ENCODE measurements around the gene FZR1.

DNA sequence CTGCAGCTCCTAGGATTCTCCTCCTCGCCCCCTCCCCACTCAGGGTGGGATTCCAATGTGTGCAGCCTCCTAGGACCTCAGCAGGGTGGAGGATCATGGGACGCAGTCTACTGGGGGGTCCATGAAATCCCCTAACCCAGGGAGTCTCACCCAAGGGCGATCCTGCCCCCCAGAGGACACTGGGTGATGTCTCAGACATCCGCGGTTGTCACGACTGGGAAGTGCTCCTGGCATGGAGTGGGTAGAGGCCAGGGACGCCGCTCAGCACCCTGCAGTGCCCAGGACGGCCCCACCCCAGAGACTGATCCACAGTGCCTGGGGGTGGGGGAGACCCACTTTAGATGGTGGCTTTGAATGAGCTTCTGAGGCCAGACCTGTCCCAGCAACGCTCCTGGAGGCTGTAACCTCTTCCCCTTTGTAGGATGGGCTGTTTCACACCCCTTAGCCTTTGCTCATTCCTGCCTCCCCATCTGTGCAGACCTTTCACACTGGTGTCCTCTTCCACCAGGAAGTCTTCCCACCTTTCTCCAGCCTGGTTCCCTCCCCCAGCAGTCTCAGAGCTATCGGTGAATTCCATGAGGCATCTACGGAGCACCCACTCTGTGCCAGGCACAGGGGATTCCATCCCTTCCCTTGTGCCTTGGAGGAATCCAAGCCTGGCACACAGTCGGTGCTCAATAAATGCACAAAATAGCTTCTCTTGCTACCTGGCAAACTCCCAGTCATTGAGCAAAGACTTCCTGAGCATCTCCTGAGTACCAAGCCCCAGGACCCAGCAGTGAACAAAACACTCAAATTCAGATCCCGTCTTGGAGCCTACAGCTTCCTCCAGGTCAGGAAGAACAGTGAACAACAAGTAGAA, 36.2 kb upstream of the FZR1 start:
- TF ChIP-seq, protein P1, sequence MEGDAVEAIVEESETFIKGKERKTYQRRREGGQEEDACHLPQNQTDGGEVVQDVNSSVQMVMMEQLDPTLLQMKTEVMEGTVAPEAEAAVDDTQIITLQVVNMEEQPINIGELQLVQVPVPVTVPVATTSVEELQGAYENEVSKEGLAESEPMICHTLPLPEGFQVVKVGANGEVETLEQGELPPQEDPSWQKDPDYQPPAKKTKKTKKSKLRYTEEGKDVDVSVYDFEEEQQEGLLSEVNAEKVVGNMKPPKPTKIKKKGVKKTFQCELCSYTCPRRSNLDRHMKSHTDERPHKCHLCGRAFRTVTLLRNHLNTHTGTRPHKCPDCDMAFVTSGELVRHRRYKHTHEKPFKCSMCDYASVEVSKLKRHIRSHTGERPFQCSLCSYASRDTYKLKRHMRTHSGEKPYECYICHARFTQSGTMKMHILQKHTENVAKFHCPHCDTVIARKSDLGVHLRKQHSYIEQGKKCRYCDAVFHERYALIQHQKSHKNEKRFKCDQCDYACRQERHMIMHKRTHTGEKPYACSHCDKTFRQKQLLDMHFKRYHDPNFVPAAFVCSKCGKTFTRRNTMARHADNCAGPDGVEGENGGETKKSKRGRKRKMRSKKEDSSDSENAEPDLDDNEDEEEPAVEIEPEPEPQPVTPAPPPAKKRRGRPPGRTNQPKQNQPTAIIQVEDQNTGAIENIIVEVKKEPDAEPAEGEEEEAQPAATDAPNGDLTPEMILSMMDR (IDR thresholded peaks at IDR 0.05) = peak in 1 of 5 experiments; percentile 13
- TF ChIP-seq POLR2A (IDR thresholded peaks at IDR 0.05) = no peak
- no peak for TF ChIP-seq EP300 (IDR thresholded peaks at IDR 0.05)
